NCI-H446 (cell line): ENCODE measurements around the gene SEBOX.
A peak's percentile ranks its signal among the peaks of the same experiment; 100 is the strongest.

Experiments used
- DNase-seq, 2 experiments: peaks; one replicate each; lab custom pipeline; 2025; lab: John Stamatoyannopoulos, UW

Gene SEBOX

GRCh38 chr17:28394337-28395116 is 29.5 kb upstream of the SEBOX start:
- no peak for DNase-seq

- peak in 1 of 2 experiments; percentile 50 for DNase-seq
Measured at GRCh38 chr17:28392491-28392890, 27.5 kb upstream of the SEBOX start.

GRCh38 chr17:28391401-28391800 is 26.4 kb upstream of the SEBOX start:
- DNase-seq, result no peak

GRCh38 chr17:28390984-28391383 is 26.0 kb upstream of the SEBOX start:
- DNase-seq, result no peak

GRCh38 chr17:28390563-28390962 is 25.6 kb upstream of the SEBOX start:
- DNase-seq, result no peak

- no peak for DNase-seq
Measured at GRCh38 chr17:28390141-28390540, 25.1 kb upstream of the SEBOX start.

- no peak for DNase-seq
Measured at GRCh38 chr17:28388106-28388505, 23.1 kb upstream of the SEBOX start.

- DNase-seq, result no peak
Measured at GRCh38 chr17:28386391-28386790, 21.4 kb upstream of the SEBOX start.

- DNase-seq, result no peak
Measured at GRCh38 chr17:28385406-28385805, 20.4 kb upstream of the SEBOX start.

- DNase-seq, result no peak
Measured at GRCh38 chr17:28385037-28385400, 20.0 kb upstream of the SEBOX start.

GRCh38 chr17:28384281-28385036 is 19.5 kb upstream of the SEBOX start:
- DNase-seq, result no peak

GRCh38 chr17:28381141-28381825 is 16.3 kb upstream of the SEBOX start:
- DNase-seq, result no peak

GRCh38 chr17:28379814-28380801 is 15.1 kb upstream of the SEBOX start:
- DNase-seq, result no peak

GRCh38 chr17:28372945-28373274 is 7.9 kb upstream of the SEBOX start:
- no peak for DNase-seq

- DNase-seq, result no peak
Measured at GRCh38 chr17:28372203-28372944, 7.4 kb upstream of the SEBOX start.

GRCh38 chr17:28371245-28372202 is 6.5 kb upstream of the SEBOX start, which contains the start of gene SARM1:
TSS of gene SARM1 (plus strand) at chr17:28371694. CDS start at chr17:28372033, 339 bp downstream.
- DNase-seq, result peak; percentile 84 to 94

- DNase-seq, result no peak
Measured at GRCh38 chr17:28370744-28371103, 5.7 kb upstream of the SEBOX start.

GRCh38 chr17:28370035-28370743 is 5.2 kb upstream of the SEBOX start, which contains the start of gene VTN:
TSS of gene VTN (minus strand) at chr17:28370307. CDS start at chr17:28370203, 104 bp downstream.
- no peak for DNase-seq

- no peak for DNase-seq
Measured at GRCh38 chr17:28369684-28370034, 4.7 kb upstream of the SEBOX start.
